Peyer's patch (tissue), 4 donors: ENCODE data around the gene GEMIN2.

ENCODE experiments used
- POLR2A ChIP-seq, 2 donors: fragments of 450-650 bp; IDR thresholded peaks; one replicate each; pipeline ENCODE4 v1.5.1; 2017; ENCODE audit warnings: antibody characterized with exemption in 2 of 2, mild to moderate bottlenecking in 2 of 2, moderate library complexity in 2 of 2
- TF ChIP-seq, protein P1 (sequence below), 6 experiments: fragments of 450-650 bp in 4 of 6; fragments of 200-600 bp in 2 of 6; sonication (generic) in 1 of 6; IDR thresholded peaks; one replicate each; pipeline ENCODE4 v1.5.1; 2017 to 2019; ENCODE audit warnings: antibody characterized with exemption in 6 of 6, mild to moderate bottlenecking in 3 of 6, moderate library complexity in 1 of 6

DNA sequence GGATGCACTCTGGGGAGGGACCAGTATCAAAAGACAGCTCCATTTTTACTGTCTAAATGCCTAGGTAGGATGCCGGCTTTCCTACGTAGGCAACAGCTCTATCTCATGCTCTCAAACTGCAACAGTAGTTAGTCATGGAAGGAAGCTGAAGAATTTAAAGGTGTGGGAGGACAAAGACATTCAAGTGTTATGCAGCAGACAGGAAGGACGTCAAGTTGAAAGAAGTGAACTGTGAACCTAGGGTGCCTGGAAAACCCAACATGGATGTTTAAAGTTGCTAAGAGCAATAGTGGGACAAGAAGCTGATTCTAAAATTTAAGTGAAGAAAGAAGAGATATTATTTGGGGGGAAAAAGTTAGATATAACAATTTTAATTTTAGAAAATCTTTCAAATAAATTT, 17.0 kb upstream of the GEMIN2 start:
- TF ChIP-seq, protein P1, sequence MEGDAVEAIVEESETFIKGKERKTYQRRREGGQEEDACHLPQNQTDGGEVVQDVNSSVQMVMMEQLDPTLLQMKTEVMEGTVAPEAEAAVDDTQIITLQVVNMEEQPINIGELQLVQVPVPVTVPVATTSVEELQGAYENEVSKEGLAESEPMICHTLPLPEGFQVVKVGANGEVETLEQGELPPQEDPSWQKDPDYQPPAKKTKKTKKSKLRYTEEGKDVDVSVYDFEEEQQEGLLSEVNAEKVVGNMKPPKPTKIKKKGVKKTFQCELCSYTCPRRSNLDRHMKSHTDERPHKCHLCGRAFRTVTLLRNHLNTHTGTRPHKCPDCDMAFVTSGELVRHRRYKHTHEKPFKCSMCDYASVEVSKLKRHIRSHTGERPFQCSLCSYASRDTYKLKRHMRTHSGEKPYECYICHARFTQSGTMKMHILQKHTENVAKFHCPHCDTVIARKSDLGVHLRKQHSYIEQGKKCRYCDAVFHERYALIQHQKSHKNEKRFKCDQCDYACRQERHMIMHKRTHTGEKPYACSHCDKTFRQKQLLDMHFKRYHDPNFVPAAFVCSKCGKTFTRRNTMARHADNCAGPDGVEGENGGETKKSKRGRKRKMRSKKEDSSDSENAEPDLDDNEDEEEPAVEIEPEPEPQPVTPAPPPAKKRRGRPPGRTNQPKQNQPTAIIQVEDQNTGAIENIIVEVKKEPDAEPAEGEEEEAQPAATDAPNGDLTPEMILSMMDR (IDR thresholded peaks at IDR 0.05), result no peak
- no peak for TF ChIP-seq POLR2A (IDR thresholded peaks at IDR 0.05)
